H1 (cell line): ENCODE results near the gene C4orf33. TPM values are rescaled to one million over a fixed set of nuclear protein-coding genes. Genes with fewer than 3 reads are reported as not detected.

Source experiments
- BACH1 ChIP-seq: IDR thresholded peaks from 2 replicates; pipeline ENCODE4 v1.6.1; 2012; ENCODE audit warnings: low read length, improper control_type of control experiment
- CHD1 ChIP-seq: IDR thresholded peaks from 2 replicates; pipeline ENCODE4 v1.6.1; 2012; ENCODE audit warnings: low read depth, low read length, improper control_type of control experiment
- CHD2 ChIP-seq: IDR thresholded peaks from 2 replicates; pipeline ENCODE4 v1.6.1; 2012; ENCODE audit warnings: low read length, improper control_type of control experiment
- MAFK ChIP-seq: IDR thresholded peaks from 2 replicates; pipeline ENCODE4 v1.6.1; 2012; ENCODE audit warnings: low read depth, mild to moderate bottlenecking, improper control_type of control experiment, low read length
- NRF1 ChIP-seq: IDR thresholded peaks from 2 replicates; pipeline ENCODE4 v1.6.1; 2011; ENCODE audit warnings: mild to moderate bottlenecking, low read depth, low read length, improper control_type of control experiment
- POLR2A ChIP-seq, 2 experiments: IDR thresholded peaks; 1 replicate in 1 of 2; 2 replicates in 1 of 2; pipeline ENCODE4 v1.6.1; 2011; ENCODE audit warnings: low read depth in 2 of 2, low read length in 2 of 2, mild to moderate bottlenecking in 2 of 2; ENCODE audit errors: control extremely low read depth in 1 of 2
- POU5F1 ChIP-seq: IDR thresholded peaks from 2 replicates; pipeline ENCODE4 v1.6.1; 2011; ENCODE audit warnings: low read depth, mild to moderate bottlenecking, low read length, moderate library complexity
- RFX5 ChIP-seq: IDR thresholded peaks from 2 replicates; pipeline ENCODE4 v1.6.1; 2011; ENCODE audit warnings: low read depth, low read length, improper control_type of control experiment, borderline replicate concordance
- SP2 ChIP-seq: IDR thresholded peaks from 2 replicates; pipeline ENCODE4 v1.6.1; 2012; ENCODE audit warnings: mild to moderate bottlenecking, low read length, inconsistent platforms
- SUZ12 ChIP-seq: fragments of 200-600 bp; sonication (generic); IDR thresholded peaks from 2 replicates; pipeline ENCODE4 v1.6.1; 2012; ENCODE audit warnings: mild to moderate bottlenecking, inconsistent platforms, low read length, moderate library complexity, mixed read lengths
- TBP ChIP-seq: IDR thresholded peaks from 2 replicates; pipeline ENCODE4 v1.6.1; 2011; ENCODE audit warnings: low read depth, low read length, improper control_type of control experiment
- TCF12 ChIP-seq: IDR thresholded peaks from 2 replicates; pipeline ENCODE4 v1.6.1; 2011; ENCODE audit warnings: low read depth, mild to moderate bottlenecking, low read length
- TEAD4 ChIP-seq: IDR thresholded peaks from 2 replicates; pipeline ENCODE4 v1.6.1; 2012; ENCODE audit warnings: low read depth, low read length, inconsistent platforms, mixed read lengths
- ZNF274 ChIP-seq: IDR thresholded peaks from 2 replicates; pipeline ENCODE4 v1.7.0; 2012; ENCODE audit warnings: low read length, borderline replicate concordance; ENCODE audit errors: extremely low read depth
- polyA plus RNA-seq, 7 experiments: library from polyadenylated mRNA; depleted of rRNA in 3 of 7; stranded (reverse) in 5 of 7; unstranded in 2 of 7; fragments of >200 nt in 5 of 7; fragments of 200-250 nt in 2 of 7; gene quantifications; 1 replicate in 5 of 7; 2 replicates in 1 of 7; 4 replicates in 1 of 7; pipeline versions ENCODE4 v1.2.1 to v1.2.3, GENCODE V29; 2011 to 2013; ENCODE audit warnings: missing spikeins in 2 of 7, mixed read lengths in 2 of 7
- total RNA-seq: library from RNA; stranded (reverse); fragmentation: NEBNext Ultra II Directional; extraction: Animal tissue kit (Norgen Biotek cat#: 25700); gene quantifications from 2 replicates; pipeline ENCODE4 v1.2.1, GENCODE V29; 2021
- TF ChIP-seq, protein P1 (sequence below): fragments of 300-600 bp; sonication (generic); IDR thresholded peaks from 2 replicates; pipeline ENCODE4 v1.7.1; 2012; ENCODE audit warnings: low read length, moderate library complexity, mild to moderate bottlenecking, inconsistent platforms; ENCODE audit not compliant: insufficient replicate concordance

The C4orf33 gene
- total and polyA plus RNA-seq, 2 of the 8 experiments (the other 6 are each of a cell fraction or from before 2014, with no cell fraction given), result 3.4 to 6.0 TPM

DNA sequence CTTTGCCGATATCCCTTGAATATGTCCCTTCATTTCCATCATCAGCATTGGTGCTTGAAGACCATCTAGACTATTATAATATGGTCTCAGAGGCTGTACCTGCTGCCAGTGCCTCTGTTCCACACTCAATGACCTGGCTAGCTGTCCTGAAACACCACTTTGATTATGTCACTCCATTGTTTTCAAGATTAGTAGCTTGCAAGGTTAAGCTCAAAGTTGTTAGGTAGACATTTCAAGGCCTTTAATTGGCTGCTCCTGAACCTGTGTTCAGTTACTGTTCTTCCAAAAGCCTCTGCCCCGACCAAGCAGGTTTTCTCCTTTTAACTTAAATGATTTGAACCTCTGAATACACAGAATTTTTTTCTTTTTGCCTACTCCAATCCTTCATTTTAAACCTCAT is 52.9 kb downstream of the C4orf33 start (continued):
- TF ChIP-seq, protein P1, sequence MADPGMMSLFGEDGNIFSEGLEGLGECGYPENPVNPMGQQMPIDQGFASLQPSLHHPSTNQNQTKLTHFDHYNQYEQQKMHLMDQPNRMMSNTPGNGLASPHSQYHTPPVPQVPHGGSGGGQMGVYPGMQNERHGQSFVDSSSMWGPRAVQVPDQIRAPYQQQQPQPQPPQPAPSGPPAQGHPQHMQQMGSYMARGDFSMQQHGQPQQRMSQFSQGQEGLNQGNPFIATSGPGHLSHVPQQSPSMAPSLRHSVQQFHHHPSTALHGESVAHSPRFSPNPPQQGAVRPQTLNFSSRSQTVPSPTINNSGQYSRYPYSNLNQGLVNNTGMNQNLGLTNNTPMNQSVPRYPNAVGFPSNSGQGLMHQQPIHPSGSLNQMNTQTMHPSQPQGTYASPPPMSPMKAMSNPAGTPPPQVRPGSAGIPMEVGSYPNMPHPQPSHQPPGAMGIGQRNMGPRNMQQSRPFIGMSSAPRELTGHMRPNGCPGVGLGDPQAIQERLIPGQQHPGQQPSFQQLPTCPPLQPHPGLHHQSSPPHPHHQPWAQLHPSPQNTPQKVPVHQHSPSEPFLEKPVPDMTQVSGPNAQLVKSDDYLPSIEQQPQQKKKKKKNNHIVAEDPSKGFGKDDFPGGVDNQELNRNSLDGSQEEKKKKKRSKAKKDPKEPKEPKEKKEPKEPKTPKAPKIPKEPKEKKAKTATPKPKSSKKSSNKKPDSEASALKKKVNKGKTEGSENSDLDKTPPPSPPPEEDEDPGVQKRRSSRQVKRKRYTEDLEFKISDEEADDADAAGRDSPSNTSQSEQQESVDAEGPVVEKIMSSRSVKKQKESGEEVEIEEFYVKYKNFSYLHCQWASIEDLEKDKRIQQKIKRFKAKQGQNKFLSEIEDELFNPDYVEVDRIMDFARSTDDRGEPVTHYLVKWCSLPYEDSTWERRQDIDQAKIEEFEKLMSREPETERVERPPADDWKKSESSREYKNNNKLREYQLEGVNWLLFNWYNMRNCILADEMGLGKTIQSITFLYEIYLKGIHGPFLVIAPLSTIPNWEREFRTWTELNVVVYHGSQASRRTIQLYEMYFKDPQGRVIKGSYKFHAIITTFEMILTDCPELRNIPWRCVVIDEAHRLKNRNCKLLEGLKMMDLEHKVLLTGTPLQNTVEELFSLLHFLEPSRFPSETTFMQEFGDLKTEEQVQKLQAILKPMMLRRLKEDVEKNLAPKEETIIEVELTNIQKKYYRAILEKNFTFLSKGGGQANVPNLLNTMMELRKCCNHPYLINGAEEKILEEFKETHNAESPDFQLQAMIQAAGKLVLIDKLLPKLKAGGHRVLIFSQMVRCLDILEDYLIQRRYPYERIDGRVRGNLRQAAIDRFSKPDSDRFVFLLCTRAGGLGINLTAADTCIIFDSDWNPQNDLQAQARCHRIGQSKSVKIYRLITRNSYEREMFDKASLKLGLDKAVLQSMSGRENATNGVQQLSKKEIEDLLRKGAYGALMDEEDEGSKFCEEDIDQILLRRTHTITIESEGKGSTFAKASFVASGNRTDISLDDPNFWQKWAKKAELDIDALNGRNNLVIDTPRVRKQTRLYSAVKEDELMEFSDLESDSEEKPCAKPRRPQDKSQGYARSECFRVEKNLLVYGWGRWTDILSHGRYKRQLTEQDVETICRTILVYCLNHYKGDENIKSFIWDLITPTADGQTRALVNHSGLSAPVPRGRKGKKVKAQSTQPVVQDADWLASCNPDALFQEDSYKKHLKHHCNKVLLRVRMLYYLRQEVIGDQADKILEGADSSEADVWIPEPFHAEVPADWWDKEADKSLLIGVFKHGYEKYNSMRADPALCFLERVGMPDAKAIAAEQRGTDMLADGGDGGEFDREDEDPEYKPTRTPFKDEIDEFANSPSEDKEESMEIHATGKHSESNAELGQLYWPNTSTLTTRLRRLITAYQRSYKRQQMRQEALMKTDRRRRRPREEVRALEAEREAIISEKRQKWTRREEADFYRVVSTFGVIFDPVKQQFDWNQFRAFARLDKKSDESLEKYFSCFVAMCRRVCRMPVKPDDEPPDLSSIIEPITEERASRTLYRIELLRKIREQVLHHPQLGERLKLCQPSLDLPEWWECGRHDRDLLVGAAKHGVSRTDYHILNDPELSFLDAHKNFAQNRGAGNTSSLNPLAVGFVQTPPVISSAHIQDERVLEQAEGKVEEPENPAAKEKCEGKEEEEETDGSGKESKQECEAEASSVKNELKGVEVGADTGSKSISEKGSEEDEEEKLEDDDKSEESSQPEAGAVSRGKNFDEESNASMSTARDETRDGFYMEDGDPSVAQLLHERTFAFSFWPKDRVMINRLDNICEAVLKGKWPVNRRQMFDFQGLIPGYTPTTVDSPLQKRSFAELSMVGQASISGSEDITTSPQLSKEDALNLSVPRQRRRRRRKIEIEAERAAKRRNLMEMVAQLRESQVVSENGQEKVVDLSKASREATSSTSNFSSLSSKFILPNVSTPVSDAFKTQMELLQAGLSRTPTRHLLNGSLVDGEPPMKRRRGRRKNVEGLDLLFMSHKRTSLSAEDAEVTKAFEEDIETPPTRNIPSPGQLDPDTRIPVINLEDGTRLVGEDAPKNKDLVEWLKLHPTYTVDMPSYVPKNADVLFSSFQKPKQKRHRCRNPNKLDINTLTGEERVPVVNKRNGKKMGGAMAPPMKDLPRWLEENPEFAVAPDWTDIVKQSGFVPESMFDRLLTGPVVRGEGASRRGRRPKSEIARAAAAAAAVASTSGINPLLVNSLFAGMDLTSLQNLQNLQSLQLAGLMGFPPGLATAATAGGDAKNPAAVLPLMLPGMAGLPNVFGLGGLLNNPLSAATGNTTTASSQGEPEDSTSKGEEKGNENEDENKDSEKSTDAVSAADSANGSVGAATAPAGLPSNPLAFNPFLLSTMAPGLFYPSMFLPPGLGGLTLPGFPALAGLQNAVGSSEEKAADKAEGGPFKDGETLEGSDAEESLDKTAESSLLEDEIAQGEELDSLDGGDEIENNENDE, result no peak
- TF ChIP-seq TBP (no peak), CHD1 (no peak), CHD2 (no peak), BACH1 (no peak), NRF1 (no peak), SP2 (no peak), TEAD4 (no peak), MAFK (no peak), POLR2A (IDR thresholded peaks at IDR 0.05; ENCODE audit: control extremely low read depth in 1 of 2, low read depth in 2 of 2, low read length in 2 of 2) (no peak), ZNF274 (no peak), POU5F1 (no peak), TCF12 (no peak), RFX5 (no peak), SUZ12 (no peak)
